HEK293 (cell line): ENCODE measurements around the gene ZNF587B.
"Not testable (repeated sequence)": the region's sequence is repeated elsewhere in the genome, so short reads cannot be mapped to it uniquely, and the experiment has no call there.

Source experiments
- CTCF ChIP-seq: fragments of 450-650 bp; formaldehyde crosslinking; IDR thresholded peaks from 2 replicates; pipeline ENCODE4 v1.5.1; 2016; ENCODE audit warnings: missing biosample characterization, missing genetic modification characterization
- GLIS1 ChIP-seq: fragments of 450-650 bp; formaldehyde crosslinking; IDR thresholded peaks from 2 replicates; pipeline ENCODE4 v1.5.1; 2016; ENCODE audit warnings: missing biosample characterization, missing genetic modification characterization
- KLF9 ChIP-seq: fragments of 450-650 bp; formaldehyde crosslinking; IDR thresholded peaks from 2 replicates; pipeline ENCODE4 v1.5.1; 2016; ENCODE audit warnings: missing biosample characterization, missing genetic modification characterization, low read depth
- ZBTB8A ChIP-seq: fragments of 450-650 bp; formaldehyde crosslinking; IDR thresholded peaks from 2 replicates; pipeline ENCODE4 v1.5.1; 2016; ENCODE audit warnings: missing biosample characterization, missing genetic modification characterization
- ZFP37 ChIP-seq: fragments of 450-650 bp; formaldehyde crosslinking; IDR thresholded peaks from 2 replicates; pipeline ENCODE4 v1.5.1; 2016; ENCODE audit warnings: missing biosample characterization, missing genetic modification characterization
- ZNF174 ChIP-seq: fragments of 450-650 bp; formaldehyde crosslinking; IDR thresholded peaks from 2 replicates; pipeline ENCODE4 v1.5.0; 2017; ENCODE audit warnings: missing biosample characterization, mild to moderate bottlenecking, missing genetic modification characterization
- ZNF48 ChIP-seq: fragments of 450-650 bp; formaldehyde crosslinking; IDR thresholded peaks from 2 replicates; pipeline ENCODE4 v1.5.1; 2016; ENCODE audit warnings: missing biosample characterization, missing genetic modification characterization
- ZNF707 ChIP-seq: fragments of 450-650 bp; formaldehyde crosslinking; IDR thresholded peaks from 2 replicates; pipeline ENCODE4 v1.5.1; 2016; ENCODE audit warnings: missing biosample characterization, missing genetic modification characterization
- ZSCAN5A ChIP-seq: fragments of 450-650 bp; formaldehyde crosslinking; IDR thresholded peaks from 2 replicates; pipeline ENCODE4 v1.5.1; 2016; ENCODE audit warnings: missing biosample characterization, missing genetic modification characterization

GRCh38 chr19:57873883-57874799, 44.0 kb downstream of the ZNF587B start:
- not testable (repeated sequence) for TF ChIP-seq CTCF; ZNF174 (tag by site-specific recombination); GLIS1 (tag by site-specific recombination); ZSCAN5A; ZNF48 (tag by site-specific recombination); ZFP37 (tag by site-specific recombination); ZNF707 (tag by site-specific recombination); KLF9 (tag by site-specific recombination); ZBTB8A (tag by site-specific recombination)
